NCI-H146 treated with DMSO at 0.1 percent for 48 hours (cell line): ENCODE measurements around the gene EML4.
"Not testable (repeated sequence)": the region's sequence is repeated elsewhere in the genome, so short reads cannot be mapped to it uniquely, and the experiment has no call there.

Source experiments
- DNase-seq: peaks from one replicate; lab custom pipeline; 2025; ENCODE audit not compliant: unreplicated experiment; lab: John Stamatoyannopoulos, UW

EML4 gene

GRCh38 chr2:42250925-42251324 is 81.8 kb downstream of the EML4 start:
- DNase-seq, result no peak

DNA sequence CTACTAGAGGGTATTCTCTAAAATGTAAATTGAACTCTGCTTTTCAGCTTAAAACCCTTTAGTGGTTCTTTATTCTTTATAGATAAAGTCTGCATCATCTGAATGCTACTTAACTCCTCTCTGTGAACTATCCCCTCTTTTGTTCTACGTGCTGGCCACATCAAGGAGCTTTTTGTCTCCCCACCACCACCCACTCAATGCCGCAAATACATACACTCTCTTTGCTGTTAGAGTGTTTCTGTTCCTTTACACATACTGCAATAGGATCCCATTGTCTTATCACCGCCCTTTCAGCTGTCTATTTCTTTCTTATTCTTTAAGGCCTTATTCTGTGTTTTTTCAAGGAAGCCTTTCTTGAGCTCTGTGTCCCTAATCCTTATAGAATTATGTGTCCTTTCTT is 83.3 kb downstream of the EML4 start:
- no peak for DNase-seq

DNA sequence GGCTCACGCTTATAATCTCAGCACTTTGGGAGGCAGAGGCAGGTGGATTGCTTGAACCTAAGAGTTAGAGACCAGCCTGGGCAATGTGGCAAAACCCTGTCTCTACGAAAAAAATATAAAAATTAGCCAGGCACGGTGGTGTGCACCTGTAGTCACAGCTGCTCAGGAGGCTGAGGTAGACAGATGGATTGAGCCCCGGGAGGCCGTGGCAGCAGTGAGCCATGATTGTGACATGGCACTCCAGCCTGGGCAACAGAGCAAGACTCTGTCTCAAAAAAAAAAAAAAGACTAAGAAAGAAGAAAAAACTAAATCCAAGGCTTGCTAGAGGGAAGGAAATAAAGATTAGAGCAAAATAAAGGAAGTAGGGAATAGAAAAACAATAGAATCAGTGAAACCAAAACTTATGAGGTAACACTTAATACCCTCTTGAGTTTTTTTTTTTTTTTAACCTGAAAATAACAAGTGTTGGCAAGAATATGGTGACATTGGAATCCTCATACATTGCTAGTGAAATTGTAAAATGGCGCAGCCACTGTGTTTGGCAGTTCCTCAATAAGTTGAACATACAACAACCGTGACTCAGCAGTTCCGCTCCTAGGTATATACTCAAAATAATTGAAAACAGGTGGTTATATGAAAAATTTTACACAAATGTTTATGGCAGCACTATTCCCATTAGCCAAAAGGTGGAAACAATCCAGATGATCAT is 85.2 kb downstream of the EML4 start:
- no peak for DNase-seq

DNA sequence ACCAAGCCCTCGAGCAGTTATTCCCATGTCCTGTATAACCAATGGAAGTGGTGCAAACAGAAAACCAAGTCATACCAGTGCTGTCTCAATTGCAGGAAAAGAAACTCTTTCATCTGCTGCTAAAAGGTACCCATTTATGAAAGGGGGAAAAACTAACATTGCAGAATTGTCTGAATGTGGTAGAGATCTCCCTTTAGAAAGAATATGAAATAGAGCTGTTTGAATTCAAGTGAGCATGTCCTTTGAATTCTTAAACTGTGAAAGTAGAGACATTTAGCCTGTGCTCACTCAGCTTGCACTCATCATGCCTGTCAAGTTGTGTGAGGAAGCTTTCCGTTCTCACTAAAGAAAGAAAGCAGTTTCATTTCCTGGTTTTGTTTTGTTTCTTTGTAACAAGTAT is 87.4 kb downstream of the EML4 start:
- DNase-seq, result no peak

GRCh38 chr2:42261518-42262195 is 92.5 kb downstream of the EML4 start:
- no peak for DNase-seq

DNA sequence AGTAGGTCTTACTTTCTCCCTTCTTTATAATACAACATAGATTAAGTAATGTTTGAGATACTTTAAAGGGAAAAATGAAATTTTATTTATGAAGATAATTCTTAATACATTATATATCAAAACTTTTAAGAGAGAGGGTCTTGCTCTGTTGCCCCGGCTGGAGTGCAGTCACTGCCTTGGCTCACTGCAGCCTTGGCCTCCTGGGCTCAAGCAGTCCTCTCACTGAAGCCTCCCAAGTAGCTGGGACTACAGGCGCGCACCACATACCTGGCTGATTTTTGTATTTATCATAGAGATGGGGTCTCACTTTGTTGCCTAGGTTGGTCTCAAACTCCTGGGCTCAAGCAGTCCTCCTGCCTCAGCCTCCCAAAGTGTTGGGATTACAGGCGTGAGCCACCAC is 97.1 kb downstream of the EML4 start:
- DNase-seq, result no peak

GRCh38 chr2:42267530-42267929 is 98.4 kb downstream of the EML4 start:
- DNase-seq, result no peak

DNA sequence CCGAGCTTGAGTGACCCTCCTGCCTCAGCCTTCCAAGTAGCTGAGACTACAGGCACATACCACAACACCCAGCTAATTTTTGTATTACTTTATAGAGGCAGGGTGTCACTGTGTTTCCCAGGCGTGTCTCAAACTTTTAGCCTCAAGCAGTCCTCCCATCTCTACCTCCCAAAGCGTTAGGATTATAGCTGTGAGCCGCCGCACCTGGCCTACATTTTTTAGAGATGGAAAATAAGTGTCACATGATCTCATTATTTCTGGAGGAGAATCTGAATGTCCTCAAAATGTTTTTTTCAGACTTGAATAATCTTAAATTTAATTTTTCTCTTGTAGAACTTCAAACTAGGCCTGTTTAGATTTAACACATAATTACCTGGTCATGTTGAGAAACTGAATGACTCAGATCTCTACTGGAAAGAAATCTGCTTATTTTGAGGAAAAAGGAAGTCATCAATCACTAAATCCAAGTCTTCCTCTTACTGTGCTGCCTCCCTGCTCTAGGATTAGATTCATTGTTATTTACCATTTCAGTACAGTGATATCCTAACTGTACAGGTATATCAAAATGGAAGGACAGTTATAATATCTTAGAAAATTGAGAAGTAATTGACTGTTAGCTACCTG is 99.5 kb downstream of the EML4 start:
- no peak for DNase-seq

GRCh38 chr2:42270757-42271156 is 101.6 kb downstream of the EML4 start:
- no peak for DNase-seq

- not testable (repeated sequence) for DNase-seq
Observed at GRCh38 chr2:42271246-42271645, 102.1 kb downstream of the EML4 start.

- DNase-seq, result no peak
Observed at GRCh38 chr2:42274863-42275262, 105.7 kb downstream of the EML4 start.

- no peak for DNase-seq
Observed at GRCh38 chr2:42281416-42282081, 112.4 kb downstream of the EML4 start.

GRCh38 chr2:42284019-42284418 is 114.9 kb downstream of the EML4 start:
- no peak for DNase-seq

- DNase-seq, result no peak
Observed at GRCh38 chr2:42286268-42286946, 117.3 kb downstream of the EML4 start.

GRCh38 chr2:42288811-42289210 is 119.7 kb downstream of the EML4 start:
- DNase-seq, result no peak

- no peak for DNase-seq
Observed at GRCh38 chr2:42289222-42289621, 120.1 kb downstream of the EML4 start.

GRCh38 chr2:42290005-42290404 is 120.9 kb downstream of the EML4 start:
- DNase-seq, result no peak

- no peak for DNase-seq
Observed at GRCh38 chr2:42293019-42293418, 123.9 kb downstream of the EML4 start.

DNA sequence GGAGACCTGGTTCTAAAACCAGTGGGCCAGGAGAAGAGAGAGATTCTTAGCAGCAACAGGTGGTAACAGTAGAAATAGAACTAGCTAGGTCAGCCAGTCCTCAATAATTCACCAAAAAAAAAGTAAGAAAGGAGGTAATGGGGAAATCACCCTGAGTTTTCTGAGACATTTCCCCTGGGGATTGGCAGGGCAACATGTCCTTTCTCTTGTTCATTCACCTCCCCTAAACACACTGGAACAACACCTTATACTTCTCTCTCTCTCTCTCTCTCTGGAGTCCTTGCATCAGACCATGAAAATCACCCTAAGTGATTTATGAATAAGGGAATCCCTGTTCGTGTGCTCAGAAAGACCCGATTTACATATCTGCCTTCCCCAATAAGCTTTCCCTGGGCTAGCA is 127.1 kb downstream of the EML4 start:
- DNase-seq, result no peak

GRCh38 chr2:42297322-42297936 is 128.3 kb downstream of the EML4 start:
- DNase-seq, result no peak

DNA sequence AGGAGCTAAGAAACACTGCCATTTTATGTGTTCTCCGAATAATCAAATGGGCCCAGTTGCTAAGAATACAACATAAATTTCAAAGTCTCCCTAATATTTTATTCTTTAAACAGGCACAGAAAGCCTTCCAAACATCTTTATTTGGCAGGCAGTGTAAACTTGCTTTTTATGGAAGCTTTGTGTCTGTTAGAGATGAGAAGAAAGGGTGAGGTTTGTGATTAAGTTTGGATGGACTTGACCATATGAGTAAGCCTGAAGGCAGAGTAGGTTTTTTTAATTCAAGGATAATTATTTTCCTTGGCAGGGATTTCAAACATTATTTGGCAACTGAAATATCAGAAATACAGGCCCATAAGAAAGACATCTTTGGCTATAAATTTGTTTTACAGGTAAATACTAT is 129.0 kb downstream of the EML4 start:
- no peak for DNase-seq
